ENCODE data around the gene TXNRD2.

GRCh38 chr22:19904174-19904856, 37.3 kb downstream of the TXNRD2 start:
- TF ChIP-seq JUND (IDR thresholded peaks at IDR 0.05; ENCODE audit: low read depth, low read length) (no peak), ESRRA (IDR thresholded peaks at IDR 0.05; ENCODE audit: low read length) (no peak), MLLT1 (IDR thresholded peaks at IDR 0.05) (no peak), POLR2A (IDR thresholded peaks at IDR 0.05; ENCODE audit: low read depth, low read length) (no peak), NR2F1 (conservative IDR thresholded peaks at IDR 0.05) (no peak), RCOR1 (conservative IDR thresholded peaks at IDR 0.05; ENCODE audit: low read depth, low read length) (no peak), YBX1 (IDR thresholded peaks at IDR 0.05) (no peak), STAT3 (IDR thresholded peaks at IDR 0.05; ENCODE audit: low read depth, low read length) (no peak), PBX3 (IDR thresholded peaks at IDR 0.05; ENCODE audit: insufficient replicate concordance, low read depth, low read length) (no peak), TAF1 (IDR thresholded peaks at IDR 0.05; ENCODE audit: borderline replicate concordance, low read depth, low read length) (no peak), USF2 (IDR thresholded peaks at IDR 0.05; ENCODE audit: borderline replicate concordance, low read depth, low read length) (no peak), ZBTB11 (CRISPR knock-in tag; IDR thresholded peaks at IDR 0.05) (no peak), REST (IDR thresholded peaks at IDR 0.05; ENCODE audit: low read depth, low read length) (no peak), CREB1 (IDR thresholded peaks at IDR 0.05; ENCODE audit: low read depth) (no peak)
